Neural crest cell (in vitro differentiated cells): ENCODE results near the gene KLHL7. TPM values are rescaled to one million over a fixed set of nuclear protein-coding genes. Genes with fewer than 3 reads are reported as not detected.

Source experiments
- DNase-seq: peaks from one replicate; pipeline ENCODE4 v3.0.0; 2021; ENCODE audit warnings: low read depth, mixed read lengths, low spot score
- H3K27ac Mint-ChIP-seq: one replicate; pipeline ENCODE4 v1.8.0; 2021; ENCODE audit warnings: mild to moderate bottlenecking, mixed read lengths; ENCODE audit not compliant: unreplicated experiment
- H3K27me3 Mint-ChIP-seq: 2 replicates; pipeline ENCODE4 v1.8.0; 2021; ENCODE audit warnings: low read depth, mild to moderate bottlenecking, mixed read lengths
- H3K36me3 Mint-ChIP-seq: 2 replicates; pipeline ENCODE4 v1.8.0; 2021; ENCODE audit warnings: low read depth, mild to moderate bottlenecking, mixed read lengths
- H3K4me1 Mint-ChIP-seq: 2 replicates; pipeline ENCODE4 v1.8.0; 2021; ENCODE audit warnings: mixed read lengths
- H3K4me3 Mint-ChIP-seq: one replicate; pipeline ENCODE4 v1.8.0; 2021; ENCODE audit warnings: mild to moderate bottlenecking, mixed read lengths
- H3K9me3 Mint-ChIP-seq: 2 replicates; pipeline ENCODE4 v1.8.0; 2021; ENCODE audit warnings: mixed read lengths
- total RNA-seq: library from RNA; stranded (reverse); gene quantifications from 2 replicates; pipeline ENCODE4 v1.2.1, GENCODE V29; 2021
- TF ChIP-seq, protein P1 (sequence below): fragments of 200-600 bp; sonication (generic); conservative IDR thresholded peaks from 2 replicates; pipeline ENCODE4 v1.5.0; 2021; ENCODE audit warnings: antibody characterized with exemption, mild to moderate bottlenecking

Gene KLHL7
- total RNA-seq, 1 donor from 2014 or later, result 47.6 TPM

GRCh38 chr7:23133797-23134196 lies 28.2 kb downstream of the KLHL7 start:
- peaks cover 33% of the 10 kb centered on the region for H3K36me3 Mint-ChIP-seq
- H3K9me3 Mint-ChIP-seq, result peaks cover 12% of the 10 kb centered on the region
- H3K4me1 Mint-ChIP-seq, result no peaks in the 10 kb centered on the region
- no peak for DNase-seq
- H3K27ac Mint-ChIP-seq, result no peak overlapping the region
- H3K4me3 Mint-ChIP-seq, result no peak overlapping the region
- no peaks in the 10 kb centered on the region for H3K27me3 Mint-ChIP-seq
- TF ChIP-seq, protein P1, sequence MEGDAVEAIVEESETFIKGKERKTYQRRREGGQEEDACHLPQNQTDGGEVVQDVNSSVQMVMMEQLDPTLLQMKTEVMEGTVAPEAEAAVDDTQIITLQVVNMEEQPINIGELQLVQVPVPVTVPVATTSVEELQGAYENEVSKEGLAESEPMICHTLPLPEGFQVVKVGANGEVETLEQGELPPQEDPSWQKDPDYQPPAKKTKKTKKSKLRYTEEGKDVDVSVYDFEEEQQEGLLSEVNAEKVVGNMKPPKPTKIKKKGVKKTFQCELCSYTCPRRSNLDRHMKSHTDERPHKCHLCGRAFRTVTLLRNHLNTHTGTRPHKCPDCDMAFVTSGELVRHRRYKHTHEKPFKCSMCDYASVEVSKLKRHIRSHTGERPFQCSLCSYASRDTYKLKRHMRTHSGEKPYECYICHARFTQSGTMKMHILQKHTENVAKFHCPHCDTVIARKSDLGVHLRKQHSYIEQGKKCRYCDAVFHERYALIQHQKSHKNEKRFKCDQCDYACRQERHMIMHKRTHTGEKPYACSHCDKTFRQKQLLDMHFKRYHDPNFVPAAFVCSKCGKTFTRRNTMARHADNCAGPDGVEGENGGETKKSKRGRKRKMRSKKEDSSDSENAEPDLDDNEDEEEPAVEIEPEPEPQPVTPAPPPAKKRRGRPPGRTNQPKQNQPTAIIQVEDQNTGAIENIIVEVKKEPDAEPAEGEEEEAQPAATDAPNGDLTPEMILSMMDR, result no peak

- H3K9me3 Mint-ChIP-seq, result peaks cover 12% of the 10 kb centered on the region
- no peak for DNase-seq
- TF ChIP-seq, protein P1, result no peak
- peaks cover 25% of the 10 kb centered on the region for H3K36me3 Mint-ChIP-seq
- H3K4me3 Mint-ChIP-seq, result no peak overlapping the region
- no peak overlapping the region for H3K27ac Mint-ChIP-seq
- H3K27me3 Mint-ChIP-seq, result no peaks in the 10 kb centered on the region
- H3K4me1 Mint-ChIP-seq, result no peaks in the 10 kb centered on the region
Observed at GRCh38 chr7:23135755-23136154, 30.2 kb downstream of the KLHL7 start.

DNA sequence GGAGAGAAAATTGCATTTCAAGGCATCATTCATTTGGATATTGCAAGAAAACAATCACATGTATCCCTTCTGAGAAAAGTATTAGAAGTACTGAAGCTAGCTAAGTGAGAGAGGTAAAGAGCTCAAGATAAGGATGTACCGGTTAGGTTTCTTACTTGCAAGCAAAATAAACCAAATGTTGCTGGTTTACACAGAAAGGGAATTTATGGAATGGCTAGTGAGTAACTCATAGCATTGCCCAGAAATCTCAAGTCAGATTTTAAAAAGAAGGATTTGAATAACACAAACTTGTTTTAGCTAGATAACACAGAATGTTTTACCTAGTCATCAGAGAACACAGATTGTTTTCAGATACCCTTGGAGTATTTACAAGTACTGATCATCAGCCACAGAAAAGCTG lies 30.6 kb downstream of the KLHL7 start:
- no peak overlapping the region for H3K4me3 Mint-ChIP-seq
- H3K27ac Mint-ChIP-seq, result no peak overlapping the region
- TF ChIP-seq, protein P1, result no peak
- peaks cover 12% of the 10 kb centered on the region for H3K9me3 Mint-ChIP-seq
- DNase-seq, result no peak
- no peaks in the 10 kb centered on the region for H3K27me3 Mint-ChIP-seq
- no peaks in the 10 kb centered on the region for H3K4me1 Mint-ChIP-seq
- H3K36me3 Mint-ChIP-seq, result peaks cover 26% of the 10 kb centered on the region

- TF ChIP-seq, protein P1, result no peak
- DNase-seq, result no peak
- Mint-ChIP-seq H3K4me3 (no peak overlapping the region), H3K27me3 (no peaks in the 10 kb centered on the region), H3K4me1 (no peaks in the 10 kb centered on the region), H3K36me3 (peaks cover 7% of the 10 kb centered on the region), H3K27ac (no peak overlapping the region), H3K9me3 (no peaks in the 10 kb centered on the region)
Observed at GRCh38 chr7:23157679-23158078, 52.1 kb downstream of the KLHL7 start.

DNA sequence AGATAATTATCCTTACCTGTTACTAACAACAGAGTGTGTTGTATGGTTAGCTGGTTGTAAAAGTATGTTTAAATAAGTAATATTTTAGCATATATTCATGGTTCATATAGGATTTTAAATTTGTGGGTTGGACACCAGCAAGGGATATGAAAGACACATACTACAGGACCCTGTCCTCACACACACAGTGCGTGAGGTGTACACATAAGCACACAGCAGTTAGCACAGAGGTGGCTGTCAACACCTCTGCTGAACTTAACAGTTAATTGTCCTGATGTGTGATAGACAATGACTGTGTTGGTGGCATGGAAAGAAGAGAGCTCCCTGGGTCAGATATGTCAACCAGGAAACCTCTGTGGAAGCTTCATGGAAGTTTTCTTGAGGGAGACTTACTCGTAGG lies 53.0 kb downstream of the KLHL7 start:
- Mint-ChIP-seq H3K9me3 (no peaks in the 10 kb centered on the region), H3K36me3 (peaks cover 5% of the 10 kb centered on the region), H3K4me1 (no peaks in the 10 kb centered on the region), H3K27ac (no peak overlapping the region), H3K4me3 (no peak overlapping the region), H3K27me3 (no peaks in the 10 kb centered on the region)
- TF ChIP-seq, protein P1, result no peak
- no peak for DNase-seq

DNA sequence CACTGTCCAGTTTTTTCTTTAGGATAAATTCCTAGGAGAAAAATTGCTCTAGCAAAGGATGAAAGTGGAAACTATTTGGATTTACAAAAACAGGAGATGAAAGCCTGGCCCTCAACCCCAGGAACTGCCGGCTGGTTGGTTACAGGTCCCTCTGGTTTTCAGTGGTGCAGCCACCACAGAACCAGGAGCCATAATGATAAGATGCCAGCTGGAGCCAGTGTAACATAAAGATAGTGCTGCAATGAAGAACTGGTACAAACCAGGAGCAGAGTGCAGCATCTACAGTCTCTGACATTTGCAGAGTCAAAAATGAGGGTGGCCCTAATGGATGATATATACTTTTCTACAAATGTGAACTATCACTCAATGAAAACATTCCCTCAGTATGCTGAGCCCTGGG lies 55.9 kb downstream of the KLHL7 start:
- peaks cover 5% of the 10 kb centered on the region for H3K36me3 Mint-ChIP-seq
- H3K27ac Mint-ChIP-seq, result no peak overlapping the region
- DNase-seq, result no peak
- no peaks in the 10 kb centered on the region for H3K27me3 Mint-ChIP-seq
- TF ChIP-seq, protein P1, result no peak
- H3K9me3 Mint-ChIP-seq, result no peaks in the 10 kb centered on the region
- H3K4me3 Mint-ChIP-seq, result no peak overlapping the region
- H3K4me1 Mint-ChIP-seq, result no peaks in the 10 kb centered on the region
